Ovary (tissue), 9 donors: ENCODE measurements around the gene MMP20. TPM values are rescaled to one million over a fixed set of nuclear protein-coding genes. Genes with fewer than 3 reads are reported as not detected.

Source experiments
- DNase-seq, 5 donors: peaks; one replicate each; pipeline ENCODE4 v3.0.0-alpha.2; 2019 to 2020
- H3K27ac ChIP-seq, 2 donors: fragments of 200-600 bp; one replicate each; pipeline versions ENCODE4 v1.5.1 to v1.8.0; 2019 to 2022
- H3K27me3 ChIP-seq: fragments of 200-600 bp; one replicate; pipeline ENCODE4 v1.8.0; 2022
- H3K36me3 ChIP-seq: fragments of 200-600 bp; sonication (generic); one replicate; pipeline ENCODE4 v1.5.1; 2019
- H3K4me1 ChIP-seq: one replicate; pipeline ENCODE4 v1.8.1; 2013; ENCODE audit warnings: mild to moderate bottlenecking, moderate library complexity; ENCODE audit not compliant: insufficient read depth
- H3K4me3 ChIP-seq: fragments of 200-600 bp; sonication (generic); one replicate; pipeline ENCODE4 v1.5.1; 2017
- H3K9me3 ChIP-seq, 2 donors: fragments of 200-600 bp in 1 of 2; sonication (generic) in 1 of 2; one replicate each; pipeline versions ENCODE4 v1.5.1 to v1.8.1; 2013 to 2019; ENCODE audit warnings: mild to moderate bottlenecking in 1 of 2, moderate library complexity in 1 of 2
- EP300 ChIP-seq: sonication (generic); formaldehyde crosslinking; IDR thresholded peaks from one replicate; pipeline ENCODE4 v1.6.1; 2017; ENCODE audit warnings: antibody characterized with exemption
- POLR2A ChIP-seq: fragments of 450-650 bp; IDR thresholded peaks from one replicate; pipeline ENCODE4 v1.6.1; 2017; ENCODE audit warnings: antibody characterized with exemption, mild to moderate bottlenecking, moderate library complexity
- WGBS, 3 donors: extraction: QIAGEN DNeasy Blood & Tissue Kit in 1 of 3; methylation state at CpG; one replicate each; pipeline versions ENCODE4 v1.1.5 to v1.1.7; 2013 to 2017; 5-methylcytosine and 5-hydroxymethylcytosine counted together
- intact Hi-C, 4 donors: fragments of 100-400 bp; cut with DNase I; formaldehyde crosslinking; loops; one replicate each; pipeline versions ENCODE4 v1.11.0 to v1.15.1; 2022 to 2023
- polyA plus RNA-seq, 2 donors: library from polyadenylated mRNA; stranded (reverse); fragments of 200-250 nt in 1 of 2; fragments of 350-450 nt in 1 of 2; fragmentation: Illumina TruSeq in 1 of 2; extraction: RNeasy Lipid Tissue Mini Kit (QIAGEN cat#74804) in 1 of 2; gene quantifications; one replicate each; pipeline ENCODE4 v1.2.3, GENCODE V29; 2013 to 2014
- total RNA-seq, 7 donors: library from RNA; depleted of rRNA in 2 of 7; stranded (reverse); fragments of >200 nt in 2 of 7; fragmentation: NEBNext Ultra II Directional in 3 of 7; extraction: Animal tissue kit (Norgen Biotek cat#: 25700) in 3 of 7; gene quantifications; one replicate each; pipeline versions ENCODE4 v1.1.0 to v1.2.4, GENCODE V29; 2016 to 2023
- TF ChIP-seq, protein P1 (sequence below), 3 donors: fragments of 450-650 bp in 2 of 3; fragments of 200-600 bp in 1 of 3; IDR thresholded peaks; one replicate each; pipeline versions ENCODE4 v1.5.1 to v1.8.0; 2016 to 2022; ENCODE audit warnings: antibody characterized with exemption in 3 of 3, mild to moderate bottlenecking in 1 of 3
- donor health status: DM: no; HTN: no; CAD: no; lungs with moderate emphysema.
- donor health status: DM: no; HTN: no; CAD: no.
- donor health status: Bipolar disorder and iron deficiency.
- donor health status: DM: yes; HTN: yes; CAD: no.
- donor health status: DM: no; HTN: no; CAD: no.
- donor health status: DM: yes; HTN: yes; CAD: no.

The MMP20 gene
- total and polyA plus RNA-seq, 9 donors = not detected

DNA sequence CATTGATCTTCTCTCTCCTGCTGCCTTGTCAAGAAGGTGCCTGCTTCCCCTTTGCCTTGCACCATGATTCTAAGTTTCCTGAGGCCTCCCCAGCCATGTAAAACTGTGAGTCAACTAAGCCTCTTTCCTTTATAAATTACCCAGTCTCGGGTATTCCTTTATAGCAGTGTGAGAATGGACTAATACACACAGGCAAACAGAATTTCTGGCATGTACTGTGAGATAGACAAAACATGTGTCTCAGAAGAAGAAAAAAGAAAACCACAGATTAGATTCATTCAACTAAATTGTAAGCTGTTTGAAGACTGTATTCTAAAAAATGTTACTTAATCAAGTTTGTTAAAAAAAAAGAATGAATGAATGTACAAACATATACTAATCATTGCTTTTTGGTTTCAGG, 1.5 kb upstream of the MMP20 start:
- H3K36me3 ChIP-seq = no peaks in the 10 kb centered on the region
- intact Hi-C loops = no loop called here
- H3K27me3 ChIP-seq = no peaks in the 10 kb centered on the region
- H3K9me3 ChIP-seq = no peaks in the 10 kb centered on the region
- no peak for TF ChIP-seq POLR2A
- TF ChIP-seq, protein P1, sequence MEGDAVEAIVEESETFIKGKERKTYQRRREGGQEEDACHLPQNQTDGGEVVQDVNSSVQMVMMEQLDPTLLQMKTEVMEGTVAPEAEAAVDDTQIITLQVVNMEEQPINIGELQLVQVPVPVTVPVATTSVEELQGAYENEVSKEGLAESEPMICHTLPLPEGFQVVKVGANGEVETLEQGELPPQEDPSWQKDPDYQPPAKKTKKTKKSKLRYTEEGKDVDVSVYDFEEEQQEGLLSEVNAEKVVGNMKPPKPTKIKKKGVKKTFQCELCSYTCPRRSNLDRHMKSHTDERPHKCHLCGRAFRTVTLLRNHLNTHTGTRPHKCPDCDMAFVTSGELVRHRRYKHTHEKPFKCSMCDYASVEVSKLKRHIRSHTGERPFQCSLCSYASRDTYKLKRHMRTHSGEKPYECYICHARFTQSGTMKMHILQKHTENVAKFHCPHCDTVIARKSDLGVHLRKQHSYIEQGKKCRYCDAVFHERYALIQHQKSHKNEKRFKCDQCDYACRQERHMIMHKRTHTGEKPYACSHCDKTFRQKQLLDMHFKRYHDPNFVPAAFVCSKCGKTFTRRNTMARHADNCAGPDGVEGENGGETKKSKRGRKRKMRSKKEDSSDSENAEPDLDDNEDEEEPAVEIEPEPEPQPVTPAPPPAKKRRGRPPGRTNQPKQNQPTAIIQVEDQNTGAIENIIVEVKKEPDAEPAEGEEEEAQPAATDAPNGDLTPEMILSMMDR (IDR thresholded peaks at IDR 0.05) = no peak
- WGBS, 3 donors = 1 to 21% (median 5%) methylated on average over 1 of the region's 1 CpG
- no peak overlapping the region for H3K27ac ChIP-seq
- no peaks in the 10 kb centered on the region for H3K4me1 ChIP-seq
- no peak overlapping the region for H3K4me3 ChIP-seq
- DNase-seq = no peak

DNA sequence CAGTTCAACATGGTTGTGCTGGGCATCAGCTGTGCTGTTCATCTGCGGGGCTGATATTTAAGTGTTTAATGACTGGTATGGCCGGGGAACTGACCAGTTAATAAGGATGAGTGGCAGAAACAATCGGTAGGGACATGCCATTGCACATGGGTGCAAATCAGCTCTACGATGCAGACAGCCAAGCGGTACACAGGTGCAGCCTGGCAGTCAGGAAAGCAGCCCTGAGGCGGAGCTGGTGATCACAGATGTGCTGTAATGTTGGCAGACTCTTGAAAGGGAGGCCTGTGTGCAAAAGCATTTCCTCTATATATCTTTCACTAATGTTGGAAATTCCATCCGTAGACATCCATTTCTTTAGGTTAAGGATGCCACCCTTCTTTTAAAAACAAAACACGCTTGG, 1.1 kb downstream of the MMP20 start:
- no peak overlapping the region for H3K4me3 ChIP-seq
- H3K27me3 ChIP-seq = no peaks in the 10 kb centered on the region
- H3K4me1 ChIP-seq = no peaks in the 10 kb centered on the region
- H3K27ac ChIP-seq = no peak overlapping the region
- TF ChIP-seq POLR2A = no peak
- TF ChIP-seq, protein P1 (IDR thresholded peaks at IDR 0.05) = no peak
- no peak for TF ChIP-seq EP300
- intact Hi-C loops = no loop called here
- DNase-seq = no peak
- WGBS, 3 donors = 85 to 91% (median 90%) methylated on average over 8 of the region's 8 CpGs
- no peaks in the 10 kb centered on the region for H3K9me3 ChIP-seq
- H3K36me3 ChIP-seq = no peaks in the 10 kb centered on the region

DNA sequence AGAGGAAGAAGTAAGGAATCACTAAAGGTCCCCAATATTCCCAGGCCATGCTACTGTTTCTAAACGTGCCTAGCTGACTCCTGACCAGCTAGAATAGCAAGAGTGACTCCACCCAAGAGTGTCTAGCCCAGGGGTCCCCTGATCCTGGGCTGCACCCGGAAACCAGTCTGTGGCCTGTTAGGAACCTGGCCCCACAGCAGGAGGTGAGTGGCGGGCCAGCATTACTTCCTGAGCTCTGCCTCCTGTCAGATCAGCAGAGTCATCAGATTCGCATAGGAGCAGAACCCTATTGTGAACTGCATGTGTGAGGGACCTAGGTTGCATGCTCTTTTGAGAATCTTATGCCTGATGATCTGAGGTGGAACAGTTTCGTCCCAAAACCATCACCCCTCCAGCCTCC, 2.0 kb downstream of the MMP20 start:
- H3K27me3 ChIP-seq = no peaks in the 10 kb centered on the region
- no peak overlapping the region for H3K4me3 ChIP-seq
- no peaks in the 10 kb centered on the region for H3K36me3 ChIP-seq
- DNase-seq = no peak
- no peaks in the 10 kb centered on the region for H3K9me3 ChIP-seq
- intact Hi-C loops = no loop called here
- no peak overlapping the region for H3K27ac ChIP-seq
- 90 to 95% (median 92%) methylated on average over 5 of the region's 5 CpGs for WGBS, 3 donors
- H3K4me1 ChIP-seq = no peaks in the 10 kb centered on the region
- TF ChIP-seq, protein P1 (IDR thresholded peaks at IDR 0.05) = no peak
- no peak for TF ChIP-seq POLR2A
- TF ChIP-seq EP300 = no peak

DNA sequence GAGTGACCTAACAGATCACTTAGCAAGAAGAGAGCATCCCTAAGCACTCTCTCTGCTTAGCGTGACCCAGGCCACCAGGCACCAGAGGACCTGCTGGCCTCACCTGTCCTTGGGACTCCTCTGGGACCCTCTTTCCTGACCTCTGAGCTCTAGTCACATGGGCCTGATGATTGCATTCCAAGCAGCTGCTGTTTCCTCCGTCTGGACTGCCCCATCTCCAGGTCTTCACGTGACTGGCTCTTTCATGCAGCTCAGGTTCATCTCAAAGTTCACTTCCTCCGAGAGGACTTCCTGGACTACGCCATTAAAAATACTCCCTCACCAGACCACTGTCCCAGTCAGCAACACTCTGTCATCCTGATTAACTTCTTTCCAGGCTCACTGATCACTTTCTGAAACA, 2.9 kb downstream of the MMP20 start:
- Histone ChIP-seq H3K4me1 (no peaks in the 10 kb centered on the region), H3K27me3 (no peaks in the 10 kb centered on the region), H3K9me3 (no peaks in the 10 kb centered on the region), H3K36me3 (no peaks in the 10 kb centered on the region), H3K4me3 (no peak overlapping the region), H3K27ac (no peak overlapping the region)
- WGBS, 3 donors = 75 to 86% (median 81%) methylated on average over 5 of the region's 5 CpGs
- DNase-seq = no peak
- intact Hi-C loops = no loop called here
- TF ChIP-seq POLR2A (no peak), EP300 (no peak)
- TF ChIP-seq, protein P1 (IDR thresholded peaks at IDR 0.05) = no peak
